K562 (cell line): ENCODE measurements around the gene OR1I1. TPM values are rescaled to one million over a fixed set of nuclear protein-coding genes. Genes with fewer than 3 reads are reported as not detected.

Experiments
- ADNP ChIP-seq: fragments of 200-800 bp; sonication (Bioruptor generic); IDR thresholded peaks from 2 replicates; pipeline ENCODE4 v1.6.1; 2016; ENCODE audit warnings: missing genetic modification characterization, missing compliant biosample characterization
- BDP1 ChIP-seq: IDR thresholded peaks from 3 replicates; pipeline ENCODE4 v1.6.1; 2011; ENCODE audit not compliant: insufficient read length, insufficient read depth
- BHLHE40 ChIP-seq: IDR thresholded peaks from 2 replicates; pipeline ENCODE4 v1.6.1; 2011; ENCODE audit warnings: low read length, improper control_type of control experiment
- C11orf30 ChIP-seq: fragments of 450-650 bp; IDR thresholded peaks from 2 replicates; pipeline ENCODE4 v1.6.1; 2016; ENCODE audit warnings: low read depth, mild to moderate bottlenecking
- E2F8 ChIP-seq: fragments of 450-650 bp; IDR thresholded peaks from 2 replicates; pipeline ENCODE4 v1.7.1; 2018; ENCODE audit warnings: mild to moderate bottlenecking, low read depth; ENCODE audit not compliant: partially characterized antibody
- HDAC3 ChIP-seq: fragments of 450-650 bp; IDR thresholded peaks from 2 replicates; pipeline ENCODE4 v1.6.1; 2018; ENCODE audit warnings: borderline replicate concordance, mild to moderate bottlenecking, moderate library complexity; ENCODE audit not compliant: partially characterized antibody
- JUND ChIP-seq, 2 experiments: IDR thresholded peaks; 2 replicates in 1 of 2; 3 replicates in 1 of 2; pipeline ENCODE4 v1.6.1; 2011; ENCODE audit warnings: borderline replicate concordance in 2 of 2, low read depth in 2 of 2, low read length in 2 of 2, improper control_type of control experiment in 1 of 2, missing biosample characterization in 1 of 2, missing genetic modification characterization in 1 of 2, missing genetic modification reagents in 1 of 2
- LCOR ChIP-seq: sonication (generic); formaldehyde crosslinking; IDR thresholded peaks from 2 replicates; pipeline ENCODE4 v1.8.0; 2022; ENCODE audit warnings: mild to moderate bottlenecking, missing genetic modification reagents
- MYBL2 ChIP-seq, 2 experiments: fragments of 450-650 bp in 1 of 2; sonication (generic) in 1 of 2; formaldehyde crosslinking in 1 of 2; IDR thresholded peaks; 2 replicates each; pipeline versions ENCODE4 v1.6.1 to v1.8.1; 2017 to 2022; ENCODE audit warnings: borderline replicate concordance in 1 of 2, inconsistent platforms in 1 of 2, low read depth in 1 of 2, mild to moderate bottlenecking in 1 of 2, missing genetic modification reagents in 1 of 2, moderate library complexity in 1 of 2
- NBN ChIP-seq: fragments of 450-650 bp; IDR thresholded peaks from 2 replicates; pipeline ENCODE4 v1.6.1; 2016; ENCODE audit warnings: low read depth, mild to moderate bottlenecking
- NFIC ChIP-seq: fragments of 450-650 bp; IDR thresholded peaks from 2 replicates; pipeline ENCODE4 v1.6.1; 2017; ENCODE audit warnings: mild to moderate bottlenecking, inconsistent platforms
- NFYB ChIP-seq: IDR thresholded peaks from 2 replicates; pipeline ENCODE4 v1.6.1; 2011; ENCODE audit warnings: mild to moderate bottlenecking, moderate library complexity; ENCODE audit not compliant: insufficient read length; ENCODE audit errors: extremely low read depth
- NKRF ChIP-seq: fragments of 450-650 bp; IDR thresholded peaks from 2 replicates; pipeline ENCODE4 v1.6.1; 2016; ENCODE audit warnings: borderline replicate concordance
- SREBF1 ChIP-seq: fragments of 150-350 bp; IDR thresholded peaks from 2 replicates; pipeline ENCODE4 v1.6.1; 2014; ENCODE audit warnings: antibody characterized with exemption, low read depth, low read length, borderline replicate concordance
- TCF15 ChIP-seq: fragments of 250-450 bp; sonication (Bioruptor Pico); IDR thresholded peaks from 2 replicates; pipeline ENCODE4 v1.8.0; 2022; ENCODE audit warnings: moderate library complexity, mild to moderate bottlenecking, inconsistent platforms
- ZNF41 ChIP-seq: fragments of 250-450 bp; sonication (Bioruptor Pico); conservative IDR thresholded peaks from 2 replicates; pipeline ENCODE4 v1.4.0; 2020; ENCODE audit warnings: mild to moderate bottlenecking
- ZNF449 ChIP-seq: fragments of 250-450 bp; sonication (Bioruptor Pico); IDR thresholded peaks from 2 replicates; pipeline ENCODE4 v1.8.0; 2022; ENCODE audit warnings: moderate library complexity, mild to moderate bottlenecking, inconsistent platforms
- polyA plus RNA-seq, 8 experiments: library from polyadenylated mRNA; depleted of rRNA in 4 of 8; stranded (reverse) in 5 of 8; unstranded in 3 of 8; fragments of >200 nt; fragmentation: Nextera tagmentation in 2 of 8; fragmentation: Illumina TruSeq in 1 of 8; extraction: Ambion mirVana in 2 of 8; extraction: Trizol in 1 of 8; gene quantifications; 2 replicates each; pipeline versions ENCODE4 v1.2.1 to v1.2.3, GENCODE V29; 2011 to 2014; ENCODE audit warnings: inconsistent platforms in 1 of 8, missing spikeins in 1 of 8
- total RNA-seq, 7 experiments: library from RNA; depleted of rRNA in 6 of 7; stranded (reverse); fragments of >200 nt in 6 of 7; fragmentation: Illumina TruSeq in 2 of 7; extraction: Trizol in 2 of 7; gene quantifications; 2 replicates each; pipeline versions ENCODE4 v1.2.1 to v1.2.3, GENCODE V29; 2011 to 2021; ENCODE audit warnings: low replicate concordance in 1 of 7

Gene OR1I1
- total and polyA plus RNA-seq, 9 of the 15 experiments (the other 6 are each of a cell fraction or from before 2014, with no cell fraction given) = not detected

GRCh38 chr19:15125232-15126067 lies 43.4 kb downstream of the OR1I1 start (continued):
- TF ChIP-seq E2F8 (peak; percentile 26), HDAC3 (no peak), ZNF449 (CRISPR knock-in tag) (no peak), JUND (IDR thresholded peaks at IDR 0.05; ENCODE audit: borderline replicate concordance, low read depth, low read length) (no peak; the same call in 1 of the 2 replicates), JUND (tag; IDR thresholded peaks at IDR 0.05; ENCODE audit: borderline replicate concordance, low read depth, low read length) (peak; percentile 27; the same call in 2 of the 3 replicates), LCOR (0 out of 2 replicates have a peak, but pooled peaks have one; percentile 28), C11orf30 (no peak; the same call in 1 of the 2 replicates), NBN (peak; percentile 49; the same call in 1 of the 2 replicates), NKRF (peak; percentile 64; the same call in 1 of the 2 replicates), BDP1 (no peak), SREBF1 (peak; percentile 65; the same call in 1 of the 2 replicates), NFIC (0 out of 2 replicates have a peak, but pooled peaks have one; percentile 28), BHLHE40 (peak; percentile 94), NFYB (peak; percentile 93), ZNF41 (CRISPR knock-in tag) (0 out of 2 replicates have a peak, but pooled peaks have one; percentile 10), ADNP (tag) (no peak), MYBL2 (IDR thresholded peaks at IDR 0.05; ENCODE audit: low read depth) (peak; percentile 77), MYBL2 (CRISPR knock-in tag; IDR thresholded peaks at IDR 0.05; ENCODE audit: borderline replicate concordance) (no peak), TCF15 (CRISPR knock-in tag) (no peak)
